HCT116 (cell line): ENCODE data around the gene LRRC3. TPM values are rescaled to one million over a fixed set of nuclear protein-coding genes. Genes with fewer than 3 reads are reported as not detected.

ENCODE experiments used
- ATAC-seq: fragments of 200-7000 bp; cut with Tn5 transposase; 2 replicates; pipeline ENCODE4 v1.9.1; 2020; ENCODE audit warnings: mild to moderate bottlenecking, moderate library complexity
- BruUV-seq: library from RNA; stranded (reverse); fragments of 400-500 nt; replicated peaks from 2 replicates; lab custom pipeline; 2021; lab: Mats Ljungman, UMichigan
- CTCF ChIA-PET: fragments of 300-600 bp; sonication (Branson Sonifier 250); formaldehyde crosslinking; loops from one replicate; lab custom pipeline; 2021; ENCODE audit warnings: antibody characterized with exemption; lab: Charles Lee
- POLR2A ChIA-PET: fragments of 300-600, 350-600 bp; sonication (Branson Sonifier 250); formaldehyde crosslinking; loops from one replicate; lab custom pipeline; 2021; ENCODE audit warnings: antibody characterized with exemption; lab: Charles Lee
- RAD21 ChIA-PET, 2 experiments: fragments of 300-600 bp; sonication (Branson Sonifier 250); formaldehyde crosslinking; loops; one replicate each; lab custom pipeline; 2023; ENCODE audit warnings: low total read pairs in 2 of 2; ENCODE audit not compliant: uncharacterized antibody in 2 of 2, unreplicated experiment in 2 of 2, low non-redundant PET in 1 of 2; lab: Charles Lee
- DNase-seq: peaks from one replicate; pipeline ENCODE4 v3.0.0-alpha.2; 2010; ENCODE audit warnings: low read depth, low spot score
- H2AFZ ChIP-seq: fragments of 200-600 bp; shearing (Covaris generic), sonication (generic); 2 replicates; pipeline ENCODE4 v1.6.1; 2017; ENCODE audit warnings: low read depth, mixed run types, mixed read lengths, antibody characterized with exemption, low read length; ENCODE audit not compliant: poor library complexity, severe bottlenecking
- H3K27ac ChIP-seq: 2 replicates; pipeline ENCODE4 v1.5.1; 2012; ENCODE audit warnings: low read depth, low read length
- H3K27me3 ChIP-seq: fragments of 200-600 bp; sonication (generic); 2 replicates; pipeline ENCODE4 v1.6.1; 2016; ENCODE audit warnings: mixed run types, low read length, mixed read lengths; ENCODE audit not compliant: insufficient read depth
- H3K36me3 ChIP-seq, 2 experiments: fragments of 200-500 bp in 1 of 2; fragments of 200-600 bp in 1 of 2; sonication (Bioruptor generic) in 1 of 2; sonication (generic) in 1 of 2; 2 replicates each; pipeline versions ENCODE4 v1.5.1 to v1.6.1; 2014 to 2016; ENCODE audit warnings: low read length in 2 of 2, inconsistent platforms in 1 of 2, mixed read lengths in 1 of 2, mixed run types in 1 of 2; ENCODE audit not compliant: insufficient read depth in 2 of 2, control insufficient read depth in 1 of 2
- H3K4me1 ChIP-seq, 2 experiments: fragments of 200-600 bp in 1 of 2; sonication (generic) in 1 of 2; 2 replicates each; pipeline versions ENCODE4 v1.5.1 to v1.6.1; 2012 to 2017; ENCODE audit warnings: low read length in 2 of 2, inconsistent platforms in 1 of 2, mild to moderate bottlenecking in 1 of 2, mixed read lengths in 1 of 2, mixed run types in 1 of 2, moderate library complexity in 1 of 2; ENCODE audit not compliant: insufficient read depth in 2 of 2, control insufficient read depth in 1 of 2
- H3K4me2 ChIP-seq: fragments of 200-600 bp; sonication (generic); 2 replicates; pipeline ENCODE4 v1.6.1; 2017; ENCODE audit warnings: mixed run types, low read length, mixed read lengths
- H3K4me3 ChIP-seq, 2 experiments: fragments of 200-600 bp in 1 of 2; sonication (generic) in 1 of 2; replicated peaks in 1 of 2; 2 replicates each; pipeline ENCODE4 v1.5.1; 2011 to 2016; ENCODE audit warnings: low read length in 2 of 2, control low read depth in 1 of 2, low read depth in 1 of 2, mild to moderate bottlenecking in 1 of 2, mixed read lengths in 1 of 2, mixed run types in 1 of 2
- H3K79me2 ChIP-seq: fragments of 200-600 bp; sonication (generic); 2 replicates; pipeline ENCODE4 v1.6.1; 2017; ENCODE audit warnings: mild to moderate bottlenecking, mixed run types, low read length, moderate library complexity, mixed read lengths; ENCODE audit not compliant: insufficient read depth
- H3K9ac ChIP-seq: fragments of 200-600 bp; sonication (generic); 2 replicates; pipeline ENCODE4 v1.6.1; 2016; ENCODE audit warnings: low read length, mixed read lengths
- H3K9me2 ChIP-seq: fragments of 200-600 bp; sonication (generic), shearing (Covaris generic); 2 replicates; pipeline ENCODE4 v1.6.1; 2017; ENCODE audit warnings: mixed run types, mild to moderate bottlenecking, moderate library complexity; ENCODE audit not compliant: insufficient read depth
- H3K9me3 ChIP-seq, 2 experiments: fragments of 200-500 bp in 1 of 2; fragments of 200-600 bp in 1 of 2; sonication (Bioruptor generic) in 1 of 2; sonication (generic) in 1 of 2; 2 replicates each; pipeline ENCODE4 v1.6.1; 2014 to 2017; ENCODE audit warnings: low read length in 2 of 2, mixed read lengths in 2 of 2, inconsistent platforms in 1 of 2, low read depth in 1 of 2, mild to moderate bottlenecking in 1 of 2, mixed run types in 1 of 2, moderate library complexity in 1 of 2; ENCODE audit not compliant: control insufficient read depth in 1 of 2, insufficient read depth in 1 of 2
- H4K20me1 ChIP-seq: fragments of 200-600 bp; sonication (generic), shearing (Covaris generic); 2 replicates; pipeline ENCODE4 v1.6.1; 2017; ENCODE audit warnings: mixed run types, mild to moderate bottlenecking, moderate library complexity; ENCODE audit not compliant: insufficient read depth
- CBX3 ChIP-seq: IDR thresholded peaks from 2 replicates; pipeline ENCODE4 v1.6.1; 2012; ENCODE audit warnings: low read depth
- JUND ChIP-seq: IDR thresholded peaks from 2 replicates; pipeline ENCODE4 v1.6.1; 2012
- POLR2A ChIP-seq: IDR thresholded peaks from 2 replicates; pipeline ENCODE4 v1.7.0; 2011; ENCODE audit warnings: borderline replicate concordance; ENCODE audit not compliant: insufficient read depth, insufficient read length; ENCODE audit errors: extremely low read depth
- RAD21 ChIP-seq: IDR thresholded peaks from 2 replicates; pipeline ENCODE4 v1.6.1; 2012; ENCODE audit warnings: low read depth, mild to moderate bottlenecking
- REST ChIP-seq: IDR thresholded peaks from 2 replicates; pipeline ENCODE4 v1.6.1; 2012; ENCODE audit warnings: low read depth
- SP1 ChIP-seq: IDR thresholded peaks from 2 replicates; pipeline ENCODE4 v1.6.1; 2012; ENCODE audit warnings: low read depth
- TCF7L2 ChIP-seq: IDR thresholded peaks from 2 replicates; pipeline ENCODE4 v1.7.0; 2011; ENCODE audit warnings: borderline replicate concordance, inconsistent platforms; ENCODE audit not compliant: insufficient read depth, insufficient read length; ENCODE audit errors: extremely low read depth
- YY1 ChIP-seq: IDR thresholded peaks from 2 replicates; pipeline ENCODE4 v1.6.1; 2011; ENCODE audit warnings: low read length, low read depth, moderate library complexity, mild to moderate bottlenecking; ENCODE audit not compliant: insufficient replicate concordance; ENCODE audit errors: extremely low read depth
- ZBTB33 ChIP-seq: IDR thresholded peaks from 2 replicates; pipeline ENCODE4 v1.6.1; 2011; ENCODE audit warnings: mild to moderate bottlenecking, low read length, moderate library complexity; ENCODE audit not compliant: insufficient replicate concordance; ENCODE audit errors: extremely low read depth
- ZFX ChIP-seq: fragments of 450-650 bp; IDR thresholded peaks from 2 replicates; pipeline ENCODE4 v1.6.1; 2017
- ZNF274 ChIP-seq: fragments of 200-500 bp; sonication (Bioruptor generic); IDR thresholded peaks from 2 replicates; pipeline ENCODE4 v1.6.1; 2014; ENCODE audit warnings: mild to moderate bottlenecking, low read depth, low read length, inconsistent platforms
- intact Hi-C: fragments of 100-400 bp; cut with micrococcal nuclease; formaldehyde crosslinking; loops from 2 replicates; pipeline ENCODE4 v1.10.0; 2022
- total RNA-seq: library from RNA; stranded (reverse); gene quantifications from one replicate; pipeline ENCODE4 v1.2.1, GENCODE V29; 2021; ENCODE audit not compliant: unreplicated experiment
- TF ChIP-seq, protein P1 (sequence below): IDR thresholded peaks from 2 replicates; pipeline ENCODE4 v1.6.1; 2012

The LRRC3 gene
- total RNA-seq, 1 experiment from 2014 or later = 7.5 TPM

GRCh38 chr21:44482581-44483287 lies 27.4 kb downstream of the LRRC3 start:
- Histone ChIP-seq H2AFZ (no peak overlapping the region), H3K4me3 (no peak overlapping the region), H3K36me3 (no peaks in the 10 kb centered on the region), H3K4me2 (no peak overlapping the region), H3K9me3 (no peaks in the 10 kb centered on the region), H3K27me3 (no peaks in the 10 kb centered on the region), H3K4me1 (peaks cover 0 to 5% of the 10 kb centered on the region in 2 experiments; a peak in 1 of 4 replicates), H3K79me2 (no peaks in the 10 kb centered on the region), H4K20me1 (no peaks in the 10 kb centered on the region), H3K27ac (no peak overlapping the region), H3K9me2 (no peaks in the 10 kb centered on the region), H3K9ac (no peak overlapping the region)
- no peak for DNase-seq
- RAD21 ChIA-PET = no interaction called here
- POLR2A ChIA-PET = no interaction called here
- TF ChIP-seq, protein P1, sequence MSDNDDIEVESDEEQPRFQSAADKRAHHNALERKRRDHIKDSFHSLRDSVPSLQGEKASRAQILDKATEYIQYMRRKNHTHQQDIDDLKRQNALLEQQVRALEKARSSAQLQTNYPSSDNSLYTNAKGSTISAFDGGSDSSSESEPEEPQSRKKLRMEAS = no peak
- TF ChIP-seq TCF7L2 (no peak), REST (no peak), JUND (no peak), YY1 (no peak), ZBTB33 (no peak), SP1 (no peak), CBX3 (no peak), ZFX (no peak), ZNF274 (no peak), POLR2A (no peak), RAD21 (no peak)
- CTCF ChIA-PET = no interaction called here
- 0 out of 2 replicates have a peak, but pooled peaks have one; percentile 21 for ATAC-seq
- intact Hi-C loops = no loop called here
- BruUV-seq = no TSS peak
